NCI-H526 treated with DMSO at 0.1 percent for 48 hours (cell line): Measurements from ENCODE around the gene TNK2.
"Not testable (repeated sequence)": the region's sequence is repeated elsewhere in the genome, so short reads cannot be mapped to it uniquely, and the experiment has no call there.

ENCODE experiments used
- DNase-seq: peaks from one replicate; lab custom pipeline; 2025; lab: John Stamatoyannopoulos, UW

Gene TNK2

DNA sequence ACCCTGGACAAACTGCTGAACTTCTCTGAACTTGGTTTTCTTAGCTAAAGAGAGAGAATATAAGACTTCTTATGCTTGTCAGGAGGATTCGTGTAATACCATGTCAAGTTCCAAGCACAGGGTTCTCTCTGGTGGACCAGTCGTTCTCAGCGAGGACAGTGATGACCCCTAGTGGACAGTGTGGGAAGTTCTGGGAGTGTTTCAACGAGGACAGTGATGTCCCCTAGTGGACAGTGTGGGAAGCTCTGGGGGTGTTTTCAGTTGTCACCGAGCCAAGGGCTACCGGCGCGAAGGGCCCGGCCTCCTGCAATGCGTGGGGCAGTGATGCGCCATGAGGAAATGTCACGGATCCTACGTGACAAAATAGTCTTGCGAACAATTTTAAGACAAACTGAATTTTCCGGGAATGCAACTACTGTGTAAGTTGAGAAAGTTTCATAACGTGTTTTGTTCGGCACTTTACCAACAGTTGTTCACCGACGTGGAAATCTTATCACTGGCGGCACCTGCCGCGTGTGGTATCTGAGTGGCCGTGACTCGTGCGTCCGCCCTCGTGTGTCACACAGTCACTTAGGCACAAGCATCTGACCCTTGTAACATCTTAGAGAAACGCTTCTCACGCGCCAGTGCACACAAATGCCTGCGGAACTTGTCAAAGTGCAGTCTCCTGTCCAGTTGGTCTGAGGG, 57.4 kb downstream of the TNK2 start:
- peak; percentile 90 for DNase-seq

DNA sequence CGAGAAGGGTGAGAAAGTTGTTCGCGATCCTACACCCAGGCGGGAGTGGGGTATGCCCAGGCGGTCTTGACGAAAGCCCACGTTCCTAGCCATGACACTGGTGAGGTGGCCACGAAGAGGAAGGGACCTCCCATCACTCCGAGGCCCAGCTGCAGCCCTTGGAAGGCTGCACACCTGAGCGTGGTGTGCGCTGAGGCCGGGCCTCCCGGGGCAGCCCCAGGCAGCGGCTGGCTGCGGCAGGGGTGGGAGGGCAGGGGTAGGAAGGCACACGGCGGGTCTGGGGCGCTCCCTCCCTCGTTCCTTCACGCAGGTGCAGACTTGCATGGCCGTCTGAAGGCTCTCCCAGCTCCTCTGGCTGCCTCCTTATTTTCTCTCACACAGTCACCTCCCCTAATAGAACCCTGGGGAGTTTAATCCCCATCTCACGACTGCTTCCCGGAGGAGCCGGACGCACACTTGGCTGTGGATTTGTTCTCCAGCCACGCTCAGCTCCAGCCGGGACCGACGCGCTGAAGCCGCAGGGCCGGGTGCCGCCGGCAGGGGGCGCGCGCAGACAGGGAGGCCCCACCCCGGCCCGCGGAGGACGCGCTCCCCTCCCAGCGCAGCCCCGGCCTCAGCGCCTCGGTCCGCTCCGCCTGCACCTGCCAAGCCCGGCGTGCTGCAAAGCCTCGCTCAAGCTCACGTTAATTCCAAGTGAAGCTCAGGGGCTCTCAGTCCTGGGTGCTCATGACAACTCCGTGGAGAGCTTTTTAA, 58.9 kb downstream of the TNK2 start:
- DNase-seq: peak; percentile 62

DNA sequence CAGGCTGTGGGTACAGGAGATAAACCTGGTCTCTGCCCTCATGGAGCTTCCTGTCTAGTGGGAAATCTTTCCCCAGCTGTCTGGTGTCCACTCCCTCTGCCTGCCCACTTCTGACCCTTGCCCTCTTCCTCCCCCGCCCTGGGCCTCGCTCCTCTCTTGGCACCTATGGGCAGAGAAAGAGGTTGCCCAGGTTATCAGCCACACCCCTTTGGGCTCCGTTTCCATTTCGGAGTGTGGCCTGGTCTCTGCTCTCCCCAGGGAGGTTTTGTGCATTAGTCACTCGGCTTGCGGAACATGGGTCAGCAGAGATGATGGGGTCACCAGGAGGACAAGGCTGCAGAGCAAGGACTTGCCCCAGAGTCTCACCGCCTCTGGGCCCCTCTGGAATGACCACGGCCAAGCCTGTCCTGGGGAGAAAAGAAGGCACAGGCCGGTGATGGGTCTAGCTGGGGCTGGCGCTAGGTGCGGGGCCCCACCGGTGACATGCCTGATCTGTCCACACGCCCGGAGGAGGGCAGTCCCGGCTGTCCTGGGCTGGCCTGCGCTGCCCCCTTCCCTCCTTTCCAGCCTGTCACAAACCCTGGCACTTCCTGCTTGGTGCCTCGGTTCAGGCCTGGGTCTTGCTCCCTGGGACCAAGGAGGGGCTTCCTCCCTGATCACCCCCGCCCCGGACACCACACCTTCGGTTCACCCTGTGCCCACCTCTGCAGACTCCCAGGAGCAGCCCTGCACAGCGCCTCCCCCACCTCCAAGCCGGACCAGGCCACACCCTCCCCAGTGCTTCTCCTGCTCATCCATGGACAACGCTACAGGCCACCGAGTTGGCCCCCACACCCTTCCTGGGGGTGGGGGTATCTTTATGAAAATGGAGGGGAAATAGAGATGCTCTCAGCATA, 61.0 kb downstream of the TNK2 start:
- DNase-seq: no peak

DNA sequence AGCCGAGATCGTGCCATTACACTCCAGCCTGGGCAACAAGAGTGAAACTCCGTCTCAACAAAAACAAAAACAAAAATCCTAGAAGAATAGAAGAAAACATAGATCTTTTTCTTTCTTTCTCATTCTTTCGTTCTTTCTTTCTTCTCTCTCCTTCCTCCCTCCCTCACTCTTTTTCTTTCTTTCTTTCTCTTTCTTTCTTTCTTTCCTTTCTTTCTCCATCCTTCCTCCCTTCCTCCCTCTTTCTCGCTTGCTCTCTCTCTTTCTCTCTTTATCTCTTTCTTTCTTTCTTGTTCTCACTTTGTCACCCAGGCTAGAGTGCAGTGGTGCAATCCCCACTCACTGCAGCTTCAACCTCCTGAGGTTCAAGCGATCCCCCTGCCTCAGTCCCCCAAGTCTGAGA, 62.9 kb downstream of the TNK2 start:
- DNase-seq: no peak

DNA sequence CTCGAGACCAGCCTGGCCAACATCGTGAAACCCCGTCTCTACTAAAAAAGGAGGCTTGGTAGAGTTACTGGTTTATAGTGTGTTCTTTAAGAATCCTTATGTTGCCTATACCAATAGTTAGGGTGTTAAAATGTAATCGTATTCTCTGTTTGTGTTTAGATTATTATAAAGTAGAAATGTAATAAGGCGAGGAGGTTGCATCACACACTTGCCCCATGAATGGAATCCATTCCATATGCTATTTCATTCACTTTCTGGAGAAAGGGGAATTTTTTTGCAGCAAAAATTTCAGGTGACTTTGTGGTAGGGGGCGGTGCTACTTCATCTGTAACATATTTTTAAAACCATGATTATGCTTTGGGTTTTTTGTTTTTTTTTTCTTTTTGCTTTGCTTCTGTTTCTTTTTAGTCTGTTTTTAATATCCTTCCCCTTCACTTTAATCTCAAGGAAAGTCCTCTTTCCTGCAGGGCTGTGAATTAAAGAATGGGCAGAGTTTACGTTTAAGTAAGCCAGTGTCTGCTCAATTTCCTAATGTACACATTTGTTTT, 63.6 kb downstream of the TNK2 start:
- DNase-seq: no peak

DNA sequence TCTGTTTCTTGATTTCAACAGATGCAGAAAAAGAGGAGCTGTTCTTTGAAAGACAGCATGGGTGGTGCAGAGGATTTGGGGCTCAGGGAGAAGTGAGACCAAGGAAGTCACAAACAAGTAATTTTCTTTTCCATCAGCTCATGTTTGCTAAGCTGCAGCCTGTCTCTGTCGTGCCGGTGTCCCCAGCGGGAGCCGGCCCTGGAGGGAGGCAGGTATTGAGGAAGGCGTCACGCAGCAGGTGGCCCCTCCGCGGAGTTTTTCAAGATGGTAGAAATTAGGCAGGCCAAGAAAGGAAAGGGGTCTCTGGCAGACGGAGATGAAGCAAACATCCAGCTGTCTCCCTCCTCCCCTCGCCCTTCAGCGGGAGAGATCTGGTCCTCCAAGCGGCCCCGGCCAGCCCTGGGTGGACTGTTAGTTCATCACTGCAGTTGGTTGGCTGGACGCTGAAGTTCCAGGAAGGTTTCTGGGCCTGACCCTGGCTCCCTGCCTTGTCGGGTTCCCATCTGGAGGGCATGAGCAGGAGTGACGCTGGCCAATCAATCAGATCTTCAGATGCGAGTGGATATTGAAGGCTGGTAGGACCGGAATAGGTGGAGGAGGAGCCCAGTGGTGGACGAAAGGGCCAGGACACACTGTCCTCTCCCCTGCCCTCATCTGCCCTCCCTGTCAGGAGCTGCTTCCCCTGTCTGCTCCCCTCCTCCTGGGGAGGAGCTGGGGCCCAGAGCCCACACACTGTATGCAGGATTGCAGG, 68.9 kb downstream of the TNK2 start:
- no peak for DNase-seq

DNA sequence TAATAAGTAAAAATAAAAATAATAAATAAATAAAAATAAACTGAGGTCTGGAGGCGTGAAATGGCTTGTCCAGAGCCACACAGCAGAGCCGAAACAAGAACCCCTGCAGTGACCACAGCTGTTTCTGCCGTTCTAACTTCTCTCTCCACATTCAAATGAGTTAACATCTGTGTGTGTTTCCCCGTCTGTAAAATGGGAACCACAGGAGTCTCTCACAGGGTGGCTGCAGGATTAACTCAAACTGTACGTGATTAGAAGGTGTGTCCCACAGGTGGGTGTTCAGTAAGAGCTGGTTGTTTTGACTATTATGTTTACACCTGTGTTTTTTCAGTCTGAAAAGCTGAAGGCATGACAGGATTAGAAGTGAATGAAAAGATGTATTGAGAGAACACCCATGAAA, 69.6 kb downstream of the TNK2 start:
- no peak for DNase-seq

DNA sequence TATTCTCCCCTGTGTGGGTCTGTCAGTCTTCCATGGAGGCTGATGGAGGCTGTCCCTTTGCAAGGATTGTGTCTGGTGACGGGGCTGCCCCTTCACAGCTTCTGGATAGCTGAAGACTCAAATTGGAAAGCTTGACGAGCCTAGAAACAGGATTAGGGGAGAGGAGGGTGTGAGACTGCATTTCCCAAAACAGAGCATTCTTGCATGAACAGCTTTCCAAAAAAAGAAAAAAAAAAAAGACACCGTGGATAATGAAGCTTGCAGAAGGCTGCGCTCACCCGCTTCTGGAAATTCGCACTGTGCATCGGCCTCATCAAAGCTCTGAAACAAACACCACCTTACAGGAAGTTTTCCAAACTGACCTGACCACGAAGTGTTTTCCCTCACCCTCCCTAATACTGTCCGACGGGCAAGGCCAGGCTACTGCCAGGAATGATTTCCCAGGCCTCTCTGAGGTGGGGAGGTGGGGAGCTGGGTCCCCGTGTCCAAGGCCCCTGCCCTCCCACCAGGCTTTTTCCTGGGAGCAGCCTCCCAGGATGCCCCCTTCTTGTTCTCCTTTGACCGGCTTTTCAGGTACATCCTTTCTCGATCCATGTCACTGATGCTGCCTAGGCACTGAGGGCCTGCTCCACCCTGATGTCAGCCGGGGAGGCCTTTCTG, 71.7 kb downstream of the TNK2 start:
- DNase-seq: no peak

DNA sequence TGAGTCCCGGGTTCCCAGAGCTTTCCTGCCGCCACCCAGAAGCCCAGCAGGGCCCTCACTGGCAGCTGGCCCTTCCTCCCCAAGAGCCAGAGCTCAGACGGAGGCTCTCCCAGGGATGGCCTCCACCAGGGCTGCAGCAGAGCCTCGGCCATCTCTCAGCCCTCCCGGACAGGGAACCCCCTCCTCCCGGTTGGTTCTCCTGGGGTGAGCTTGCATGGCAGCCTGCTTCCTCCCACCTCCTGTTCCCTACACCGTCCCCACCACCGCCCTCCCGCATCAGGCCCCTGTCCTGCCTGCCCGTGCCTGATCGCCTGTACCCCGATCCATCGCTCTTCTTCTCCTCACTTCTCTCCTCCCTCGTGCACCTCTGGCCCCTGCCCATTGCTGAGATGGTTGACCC, 72.6 kb downstream of the TNK2 start:
- DNase-seq: no peak

DNA sequence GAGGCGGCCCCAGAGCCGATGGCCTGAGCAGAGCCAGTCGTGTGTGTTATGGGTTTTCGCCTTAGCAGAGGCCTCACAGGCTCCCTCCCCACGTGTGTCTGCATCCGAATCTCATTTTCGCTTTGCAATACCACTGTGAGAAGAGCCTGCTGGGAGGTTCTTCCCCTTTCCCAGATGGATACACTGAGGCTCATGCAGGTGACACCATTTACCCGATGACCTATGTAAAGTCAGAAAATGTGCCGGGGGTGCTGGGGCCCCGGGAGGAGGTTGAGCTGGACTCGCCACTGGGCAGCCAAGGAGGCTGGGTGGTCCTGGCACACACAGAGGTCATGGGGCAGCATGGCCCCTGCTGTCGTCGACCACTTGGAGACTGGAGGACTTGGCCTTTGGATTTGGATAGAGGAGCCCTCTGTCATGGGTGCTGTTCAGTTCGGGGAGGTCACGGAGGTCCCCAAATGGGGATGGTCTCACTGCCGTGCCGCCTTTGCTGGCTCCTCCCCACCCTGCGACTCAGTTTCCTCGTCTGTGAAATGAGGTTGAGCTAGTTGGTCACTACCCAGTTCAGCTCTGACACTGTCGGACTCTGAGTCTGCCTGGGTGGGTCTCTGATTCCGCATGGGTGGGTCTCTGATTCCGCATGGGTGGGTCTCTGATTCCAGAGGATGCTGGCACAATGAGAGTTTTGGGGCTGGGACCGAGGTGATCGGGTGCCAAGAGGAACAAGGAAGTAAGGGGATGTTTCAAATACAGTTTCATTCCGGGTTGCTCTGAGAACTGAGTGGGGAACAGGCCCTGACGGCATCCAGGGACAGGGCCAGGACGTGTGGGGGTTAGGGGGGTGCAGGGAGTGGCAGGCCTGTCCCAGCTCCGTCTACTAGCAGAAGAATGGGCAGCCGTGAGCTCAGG, 73.4 kb downstream of the TNK2 start:
- no peak for DNase-seq

DNA sequence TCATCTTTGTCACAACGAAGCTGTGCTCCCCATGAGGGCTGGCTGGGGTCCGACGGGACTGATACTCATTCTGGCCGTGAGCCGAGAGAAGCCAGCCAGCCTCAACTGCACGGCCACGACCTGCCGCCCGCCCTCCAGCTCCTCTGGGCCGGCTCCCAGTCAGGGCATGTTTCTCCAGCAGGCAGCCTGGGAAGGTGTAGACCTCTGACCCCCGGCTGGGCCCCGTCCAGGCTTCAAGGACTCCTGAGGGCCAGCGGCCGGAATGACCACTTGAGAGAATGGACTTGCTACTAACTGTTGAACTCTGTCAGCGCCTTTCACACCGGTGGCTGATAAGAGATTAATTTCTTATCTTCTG, 78.5 kb downstream of the TNK2 start:
- DNase-seq: no peak

DNA sequence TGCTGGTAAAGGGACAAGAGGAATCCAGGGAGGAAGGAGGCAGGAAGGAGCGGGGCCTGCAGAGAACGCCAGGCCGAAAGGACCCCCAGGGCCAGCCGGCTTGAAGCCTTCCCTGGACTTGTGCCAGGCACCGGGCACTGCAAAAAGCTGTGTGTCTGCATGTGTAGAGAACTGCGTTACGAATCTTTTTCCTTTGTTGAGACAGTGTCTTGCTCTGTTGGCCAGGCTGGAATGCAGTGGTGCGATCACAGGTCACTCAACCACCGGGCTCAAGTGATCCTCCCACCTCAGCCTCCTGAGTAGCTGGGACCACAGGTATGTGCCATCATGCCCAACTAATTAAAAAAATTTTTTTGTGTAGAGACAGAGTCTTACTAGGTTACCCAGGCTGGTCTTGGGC, 79.6 kb downstream of the TNK2 start:
- no peak for DNase-seq

DNA sequence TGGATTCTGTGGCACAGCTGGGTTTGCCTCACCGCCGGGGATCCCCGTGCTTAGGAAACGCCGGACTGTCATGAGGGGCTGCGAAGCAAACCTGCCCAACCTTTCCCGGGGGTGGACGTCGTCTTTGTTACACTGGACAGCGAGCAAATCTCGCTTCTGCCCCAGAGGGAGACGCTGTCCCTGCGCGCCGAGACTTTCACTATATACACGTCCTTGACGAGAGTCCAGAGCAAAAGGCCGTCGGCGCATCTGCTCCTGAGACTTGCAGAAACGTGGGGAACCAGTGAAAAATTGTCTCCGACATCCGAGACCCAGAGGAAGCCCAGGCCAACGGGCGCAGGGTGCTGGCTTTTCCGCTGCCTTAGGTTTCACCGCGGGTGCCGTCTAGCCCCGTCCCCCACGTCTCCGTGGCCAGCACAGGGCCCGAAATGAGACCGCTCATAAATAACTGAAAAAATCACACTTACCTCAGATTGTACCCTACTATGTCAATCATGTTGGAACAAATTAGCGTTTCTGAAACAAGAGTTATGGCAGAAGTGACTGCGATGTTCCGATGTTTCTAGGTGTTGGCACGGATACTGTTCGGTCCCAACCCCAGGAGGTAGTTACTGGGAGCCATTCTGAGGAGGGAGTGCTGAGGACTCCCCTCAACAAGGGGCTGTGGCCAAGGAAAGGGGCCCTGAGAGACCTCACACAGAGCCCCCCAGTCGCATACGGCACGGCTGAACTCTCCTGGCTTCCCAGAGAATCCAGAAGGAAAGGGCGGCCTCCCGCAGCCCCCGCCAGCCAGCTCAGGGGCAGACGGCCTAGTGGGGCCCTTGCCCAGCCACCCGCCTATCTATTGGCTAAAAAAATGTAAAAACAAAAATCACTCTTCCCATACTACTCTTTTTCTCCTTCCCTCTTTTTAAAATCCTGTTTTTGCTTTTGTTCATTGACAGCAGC, 82.2 kb downstream of the TNK2 start:
- no peak for DNase-seq

DNA sequence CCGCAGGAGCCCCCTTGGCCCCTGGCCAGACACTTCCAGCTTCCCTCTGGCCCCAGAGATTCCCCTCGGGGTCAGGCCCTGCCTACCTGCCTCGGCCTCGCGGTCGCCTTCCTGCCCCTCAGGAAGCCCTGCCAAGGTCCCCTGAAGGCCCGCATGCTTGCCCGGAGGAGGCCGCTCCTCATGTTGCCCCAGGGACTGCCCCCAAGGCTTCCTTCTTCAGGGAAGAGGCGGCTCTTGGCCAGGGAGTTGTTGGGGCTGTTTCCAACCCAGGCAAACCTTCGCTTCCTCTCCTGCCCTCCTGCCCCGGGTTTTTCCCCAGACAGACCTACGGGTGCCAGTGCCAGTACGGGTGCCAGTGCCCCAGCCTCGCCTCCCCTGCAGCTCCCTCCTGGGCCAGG, 83.2 kb downstream of the TNK2 start:
- DNase-seq: no peak

DNA sequence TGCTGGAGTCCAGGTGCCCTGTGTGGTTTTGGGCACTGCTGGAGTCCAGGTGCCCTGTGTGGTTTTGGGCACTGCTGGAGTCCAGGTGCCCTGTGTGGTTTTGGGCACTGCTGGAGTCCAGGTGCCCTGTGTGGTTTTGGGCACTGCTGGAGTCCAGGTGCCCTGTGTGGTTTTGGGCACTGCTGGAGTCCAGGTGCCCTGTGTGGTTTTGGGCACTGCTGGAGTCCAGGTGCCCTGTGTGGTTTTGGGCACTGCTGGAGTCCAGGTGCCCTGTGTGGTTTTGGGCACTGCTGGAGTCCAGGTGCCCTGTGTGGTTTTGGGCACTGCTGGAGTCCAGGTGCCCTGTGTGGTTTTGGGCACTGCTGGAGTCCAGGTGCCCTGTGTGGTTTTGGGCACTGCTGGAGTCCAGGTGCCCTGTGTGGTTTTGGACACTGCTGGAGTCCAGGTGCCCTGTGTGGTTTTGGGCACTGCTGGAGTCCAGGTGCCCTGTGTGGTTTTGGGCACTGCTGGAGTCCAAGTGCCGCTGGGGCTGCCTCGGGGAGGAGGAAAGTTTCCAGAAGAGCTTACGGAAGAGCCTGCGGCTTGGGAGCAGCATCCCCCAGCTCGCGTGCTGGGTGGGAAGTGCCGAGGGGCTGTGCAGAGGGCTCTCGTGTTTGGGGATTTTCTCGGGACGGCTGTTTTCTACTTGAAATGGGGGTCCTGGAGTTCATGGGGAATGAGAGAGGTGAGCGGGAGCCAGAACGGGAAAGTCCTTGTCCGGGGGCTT, 83.7 kb downstream of the TNK2 start:
- DNase-seq: not testable (repeated sequence)

DNA sequence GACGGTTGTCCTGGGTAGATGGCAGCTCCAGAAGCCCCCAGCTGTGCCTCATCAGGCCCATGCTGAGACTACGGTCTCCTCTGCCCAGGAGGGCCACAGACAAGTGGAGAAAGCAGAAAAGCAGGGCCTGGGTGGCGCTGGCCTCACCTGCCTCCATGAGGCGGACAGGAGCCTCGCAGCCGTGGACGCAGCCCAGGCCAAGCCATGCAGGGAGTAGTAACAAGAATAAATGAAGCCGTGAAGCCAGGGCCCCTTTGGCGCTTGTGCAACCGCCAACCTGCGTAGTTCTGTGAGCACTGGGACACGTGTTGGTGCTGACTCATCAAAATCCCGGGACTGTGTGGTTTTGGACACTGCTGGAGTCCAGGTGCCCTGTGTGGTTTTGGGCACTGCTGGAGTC, 84.4 kb downstream of the TNK2 start:
- DNase-seq: no peak

DNA sequence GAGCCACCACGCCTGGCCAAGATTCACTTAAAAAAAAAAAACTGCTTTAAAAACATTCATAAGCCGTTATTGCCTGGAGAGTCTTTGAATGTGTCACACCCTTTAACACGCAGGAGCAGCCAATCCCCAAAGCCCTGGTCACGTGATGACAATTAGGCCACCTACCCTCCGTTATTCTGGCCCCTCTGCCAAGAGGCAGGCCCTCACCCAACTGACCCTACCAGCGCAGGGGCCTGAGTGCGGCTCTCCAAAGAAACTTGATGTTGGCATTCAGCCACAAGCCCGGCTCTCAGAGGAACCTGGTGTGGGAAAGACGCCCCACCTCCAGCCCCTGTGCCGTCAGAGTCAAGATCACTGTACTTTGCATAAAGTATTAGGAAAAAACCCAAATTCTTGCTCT, 85.1 kb downstream of the TNK2 start:
- DNase-seq: no peak

DNA sequence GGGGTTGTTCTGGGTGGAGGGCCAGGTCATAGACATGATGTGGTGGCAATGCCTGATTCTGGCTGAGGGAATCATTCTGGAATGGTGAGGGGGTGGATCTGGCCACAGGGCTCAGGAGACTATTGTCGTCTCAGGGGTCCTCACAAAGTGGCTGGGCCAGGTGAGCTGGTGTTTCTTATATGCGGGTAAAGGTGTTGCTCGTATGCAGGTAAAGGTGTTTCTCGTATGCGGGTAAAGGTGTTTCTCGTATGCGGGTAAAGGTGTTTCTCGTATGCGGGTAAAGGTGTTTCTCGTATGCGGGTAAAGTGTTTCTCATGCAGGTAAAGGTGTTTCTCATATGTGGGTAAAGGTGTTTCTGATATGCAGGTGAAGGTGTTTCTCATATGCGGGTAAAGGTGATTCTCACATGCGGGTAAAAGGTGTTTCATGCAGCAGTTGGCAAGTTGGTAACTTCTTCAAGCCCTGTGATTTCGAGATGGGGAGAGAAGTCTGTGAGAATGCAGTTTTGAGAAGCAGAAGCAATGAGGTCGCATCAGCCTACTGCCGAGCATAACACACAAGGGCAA, 86.1 kb downstream of the TNK2 start:
- DNase-seq: no peak
